ENCODE results near the gene TGFBR2.

GRCh38 chr3:30657914-30658313 is 51.5 kb downstream of the TGFBR2 start:
- TF ChIP-seq CTCF (IDR thresholded peaks at IDR 0.05; ENCODE audit: low read depth, low read length, missing input control): no peak
- TF ChIP-seq SP1 (IDR thresholded peaks at IDR 0.05): no peak
- no peak for TF ChIP-seq TAF1 (conservative IDR thresholded peaks at IDR 0.05)
- no peak for TF ChIP-seq EGR1 (IDR thresholded peaks at IDR 0.05; ENCODE audit: low read depth in 2 of 2)
- TF ChIP-seq YY1 (IDR thresholded peaks at IDR 0.05): no peak
- TF ChIP-seq FOXA2 (IDR thresholded peaks at IDR 0.05): no peak
- no peak for TF ChIP-seq REST (IDR thresholded peaks at IDR 0.05)
- TF ChIP-seq MAX (IDR thresholded peaks at IDR 0.05): no peak
- TF ChIP-seq FOXA1 (IDR thresholded peaks at IDR 0.05): no peak
